Prostate gland (tissue), 2 donors: Measurements from ENCODE around the gene KLK15.

ENCODE experiments used
- CTCF ChIP-seq, 4 experiments: fragments of 200-600 bp in 2 of 4; fragments of 450-650 bp in 2 of 4; sonication (generic) in 2 of 4; IDR thresholded peaks; 1 replicate in 3 of 4; 2 replicates in 1 of 4; pipeline ENCODE4 v1.5.1; 2016 to 2019; ENCODE audit warnings: antibody characterized with exemption in 4 of 4, mild to moderate bottlenecking in 2 of 4, moderate library complexity in 2 of 4
- POLR2A ChIP-seq: fragments of 450-650 bp; IDR thresholded peaks from one replicate; pipeline ENCODE4 v1.6.1; 2016; ENCODE audit warnings: antibody characterized with exemption, mild to moderate bottlenecking
- POLR2AphosphoS5 ChIP-seq: sonication (generic); formaldehyde crosslinking; IDR thresholded peaks from one replicate; pipeline ENCODE4 v1.6.1; 2017; ENCODE audit warnings: antibody characterized with exemption

DNA sequence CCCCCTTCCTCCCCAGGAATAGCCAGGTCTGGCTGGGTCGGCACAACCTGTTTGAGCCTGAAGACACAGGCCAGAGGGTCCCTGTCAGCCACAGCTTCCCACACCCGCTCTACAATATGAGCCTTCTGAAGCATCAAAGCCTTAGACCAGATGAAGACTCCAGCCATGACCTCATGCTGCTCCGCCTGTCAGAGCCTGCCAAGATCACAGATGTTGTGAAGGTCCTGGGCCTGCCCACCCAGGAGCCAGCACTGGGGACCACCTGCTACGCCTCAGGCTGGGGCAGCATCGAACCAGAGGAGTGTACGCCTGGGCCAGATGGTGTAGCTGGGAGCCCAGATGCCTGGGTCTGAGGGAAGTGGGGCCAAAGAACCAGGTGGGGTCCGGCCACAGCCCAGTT lies 43.1 kb upstream of the KLK15 start:
- no peak for TF ChIP-seq CTCF (IDR thresholded peaks at IDR 0.05)
- no peak for TF ChIP-seq POLR2A
- TF ChIP-seq POLR2AphosphoS5 = no peak
